Natural killer cell (primary cell): ENCODE results near the gene LIN52. TPM values are rescaled to one million over a fixed set of nuclear protein-coding genes. Genes with fewer than 3 reads are reported as not detected.

Experiments used
- ATAC-seq, 3 donors: fragments of 150-1000 bp in 2 of 3; fragments of 200-7000 bp in 1 of 3; cut with Tn5 transposase; 1 replicate in 1 of 3; 2 replicates in 2 of 3; pipeline ENCODE4 v1.10.0; 2021; ENCODE audit warnings: mild to moderate bottlenecking in 2 of 3, moderate library complexity in 2 of 3
- DNase-seq, 2 donors: peaks; one replicate each; pipeline versions ENCODE4 v3.0.0 to v3.0.0-alpha.2; 2013 to 2021; ENCODE audit warnings: mixed read lengths in 1 of 2
- H3K27ac ChIP-seq: one replicate; pipeline ENCODE4 v1.5.1; 2013; ENCODE audit warnings: mild to moderate bottlenecking, low read length
- H3K27me3 ChIP-seq: one replicate; pipeline ENCODE4 v1.6.1; 2013; ENCODE audit warnings: low read length; ENCODE audit not compliant: control insufficient read depth, insufficient read depth
- H3K36me3 ChIP-seq: one replicate; pipeline ENCODE4 v1.6.1; 2013; ENCODE audit warnings: low read length; ENCODE audit not compliant: control insufficient read depth, insufficient read depth
- H3K4me1 ChIP-seq: one replicate; pipeline ENCODE4 v1.6.1; 2013; ENCODE audit warnings: low read length; ENCODE audit not compliant: control insufficient read depth, insufficient read depth
- H3K4me3 ChIP-seq: one replicate; pipeline ENCODE4 v1.5.1; 2013; ENCODE audit warnings: low read length
- H3K9me3 ChIP-seq: one replicate; pipeline ENCODE4 v1.6.1; 2013; ENCODE audit warnings: low read length; ENCODE audit not compliant: control insufficient read depth, insufficient read depth
- H3K27ac Mint-ChIP-seq, 2 donors: one replicate each; pipeline ENCODE4 v1.8.0; 2022; ENCODE audit warnings: mild to moderate bottlenecking in 2 of 2, mixed read lengths in 2 of 2, moderate library complexity in 1 of 2
- H3K27me3 Mint-ChIP-seq, 2 donors: one replicate each; pipeline ENCODE4 v1.8.0; 2022; ENCODE audit warnings: low read depth in 2 of 2, mixed read lengths in 2 of 2
- H3K36me3 Mint-ChIP-seq: one replicate; pipeline ENCODE4 v1.8.0; 2022; ENCODE audit warnings: mixed read lengths
- H3K4me1 Mint-ChIP-seq, 2 donors: one replicate each; pipeline ENCODE4 v1.8.0; 2022; ENCODE audit warnings: mixed read lengths in 2 of 2
- H3K4me3 Mint-ChIP-seq: one replicate; pipeline ENCODE4 v1.8.0; 2022; ENCODE audit warnings: mild to moderate bottlenecking, moderate library complexity, mixed read lengths
- H3K9me3 Mint-ChIP-seq, 2 donors: one replicate each; pipeline ENCODE4 v1.8.0; 2022; ENCODE audit warnings: mixed read lengths in 2 of 2
- WGBS: methylation state at CpG from one replicate; pipeline ENCODE4 v1.1.7; 2013; ENCODE audit warnings: missing lambda C conversion rate; ENCODE audit not compliant: insufficient coverage; 5-methylcytosine and 5-hydroxymethylcytosine counted together
- intact Hi-C: fragments of 100-400 bp; cut with micrococcal nuclease; formaldehyde crosslinking; loops from one replicate; pipeline ENCODE4 v1.14.2; 2022
- total RNA-seq, 4 donors: library from RNA; stranded (reverse); fragments of 120-200 nt in 1 of 4; gene quantifications; one replicate each; pipeline versions ENCODE4 v1.2.3 to v1.2.4, GENCODE V29; 2013 to 2022
- TF ChIP-seq, protein P1 (sequence below): fragments of 200-600 bp; IDR thresholded peaks from one replicate; pipeline ENCODE4 v1.8.0; 2022; ENCODE audit warnings: antibody characterized with exemption

Gene LIN52
- total RNA-seq, 3 donors from 2014 or later (not counting 1 experiment from before 2014, with no cell fraction given), result 10.6 to 15.0 (median 12.8) TPM

DNA sequence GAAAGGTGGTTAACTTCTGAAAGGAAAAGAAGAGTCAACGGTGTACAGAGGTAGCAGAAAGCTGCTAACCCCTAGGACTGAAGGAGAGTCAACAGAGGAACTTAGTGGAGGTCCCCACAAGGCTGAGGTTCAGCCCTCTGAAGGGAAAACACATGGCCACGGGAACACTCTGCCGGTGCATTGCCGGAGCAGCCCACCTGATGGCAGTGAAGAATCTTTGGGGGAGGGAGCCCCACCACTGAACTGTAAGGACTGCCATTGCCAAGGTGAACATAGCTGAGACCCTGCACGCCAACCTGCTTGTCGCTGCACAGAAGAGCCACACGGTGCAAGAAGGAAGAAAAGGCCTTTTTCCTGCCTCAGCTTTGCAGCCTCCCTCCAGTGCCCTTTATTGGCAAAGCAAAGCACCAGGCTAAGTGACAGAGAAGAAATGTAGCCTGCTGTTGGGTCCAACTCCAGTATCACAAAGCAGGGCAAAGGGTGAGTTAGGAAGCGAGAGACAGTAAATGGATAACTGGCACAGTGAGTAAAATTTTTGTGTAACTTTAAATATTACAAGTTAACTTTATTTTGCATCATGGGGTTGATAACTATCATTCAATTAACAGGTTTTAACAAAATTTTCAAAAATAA is 76.9 kb downstream of the LIN52 start:
- H3K4me1 ChIP-seq, result no peaks in the 10 kb centered on the region
- no peaks in the 10 kb centered on the region for H3K36me3 Mint-ChIP-seq
- 91% methylated on average over 7 of the region's 8 CpGs for WGBS
- no peaks in the 10 kb centered on the region for H3K4me1 Mint-ChIP-seq
- no peaks in the 10 kb centered on the region for H3K9me3 Mint-ChIP-seq
- no peaks in the 10 kb centered on the region for H3K9me3 ChIP-seq
- ATAC-seq (no peak), DNase-seq (no peak)
- H3K4me3 ChIP-seq, result no peak overlapping the region
- TF ChIP-seq, protein P1, sequence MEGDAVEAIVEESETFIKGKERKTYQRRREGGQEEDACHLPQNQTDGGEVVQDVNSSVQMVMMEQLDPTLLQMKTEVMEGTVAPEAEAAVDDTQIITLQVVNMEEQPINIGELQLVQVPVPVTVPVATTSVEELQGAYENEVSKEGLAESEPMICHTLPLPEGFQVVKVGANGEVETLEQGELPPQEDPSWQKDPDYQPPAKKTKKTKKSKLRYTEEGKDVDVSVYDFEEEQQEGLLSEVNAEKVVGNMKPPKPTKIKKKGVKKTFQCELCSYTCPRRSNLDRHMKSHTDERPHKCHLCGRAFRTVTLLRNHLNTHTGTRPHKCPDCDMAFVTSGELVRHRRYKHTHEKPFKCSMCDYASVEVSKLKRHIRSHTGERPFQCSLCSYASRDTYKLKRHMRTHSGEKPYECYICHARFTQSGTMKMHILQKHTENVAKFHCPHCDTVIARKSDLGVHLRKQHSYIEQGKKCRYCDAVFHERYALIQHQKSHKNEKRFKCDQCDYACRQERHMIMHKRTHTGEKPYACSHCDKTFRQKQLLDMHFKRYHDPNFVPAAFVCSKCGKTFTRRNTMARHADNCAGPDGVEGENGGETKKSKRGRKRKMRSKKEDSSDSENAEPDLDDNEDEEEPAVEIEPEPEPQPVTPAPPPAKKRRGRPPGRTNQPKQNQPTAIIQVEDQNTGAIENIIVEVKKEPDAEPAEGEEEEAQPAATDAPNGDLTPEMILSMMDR, result no peak
- peaks cover 4% of the 10 kb centered on the region for H3K36me3 ChIP-seq
- intact Hi-C loops, result no loop called here
- H3K27ac Mint-ChIP-seq, result no peak overlapping the region
- no peak overlapping the region for H3K4me3 Mint-ChIP-seq
- H3K27ac ChIP-seq, result no peak overlapping the region
- no peaks in the 10 kb centered on the region for H3K27me3 ChIP-seq
- H3K27me3 Mint-ChIP-seq, result no peaks in the 10 kb centered on the region

DNA sequence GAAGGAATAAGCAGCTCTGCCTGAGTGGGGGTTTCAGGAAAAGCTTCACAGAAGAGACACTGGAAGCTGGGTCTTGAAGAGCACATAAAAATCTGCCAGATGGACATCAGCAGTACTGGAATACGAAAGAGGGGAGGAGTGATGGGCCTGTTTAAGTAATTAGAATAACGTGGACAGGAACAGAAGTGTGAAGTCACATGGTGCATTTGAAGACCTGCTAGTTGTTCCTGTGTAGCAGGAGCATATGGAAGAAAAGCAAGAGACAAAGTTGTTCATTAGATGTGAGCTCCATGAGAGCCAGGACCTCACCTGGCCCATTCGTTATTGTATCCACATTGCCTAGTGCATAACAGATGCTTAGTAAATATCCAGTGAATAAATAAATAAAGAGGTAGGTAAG is 85.2 kb downstream of the LIN52 start:
- Histone ChIP-seq H3K27me3 (no peaks in the 10 kb centered on the region), H3K36me3 (no peaks in the 10 kb centered on the region), H3K4me3 (no peak overlapping the region), H3K4me1 (no peaks in the 10 kb centered on the region), H3K27ac (no peak overlapping the region), H3K9me3 (no peaks in the 10 kb centered on the region)
- no peaks in the 10 kb centered on the region for H3K4me1 Mint-ChIP-seq
- TF ChIP-seq, protein P1, result no peak
- 82% methylated on average over 3 of the region's 3 CpGs for WGBS
- no peaks in the 10 kb centered on the region for H3K36me3 Mint-ChIP-seq
- no peak overlapping the region for H3K27ac Mint-ChIP-seq
- no peak for ATAC-seq
- H3K4me3 Mint-ChIP-seq, result no peak overlapping the region
- no peaks in the 10 kb centered on the region for H3K9me3 Mint-ChIP-seq
- no peak for DNase-seq
- intact Hi-C loops, result no loop called here
- H3K27me3 Mint-ChIP-seq, result no peaks in the 10 kb centered on the region

DNA sequence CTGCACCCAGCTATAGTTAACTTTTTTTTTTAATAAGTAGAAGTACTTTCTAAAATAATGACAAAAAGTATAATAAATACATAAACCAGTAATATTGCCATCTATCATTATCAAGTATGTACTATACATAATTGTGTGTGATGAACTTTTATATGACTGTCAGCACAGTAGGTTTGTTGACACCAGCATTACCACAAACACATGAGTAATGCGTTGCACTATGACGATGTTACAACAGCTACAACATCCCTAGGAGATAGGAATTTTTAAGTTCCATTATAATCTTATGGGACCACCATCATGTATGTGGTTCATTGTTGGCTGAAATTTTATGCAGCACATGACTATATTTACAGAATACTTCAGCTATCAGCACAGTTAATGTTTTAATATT is 91.6 kb downstream of the LIN52 start:
- intact Hi-C loops, result no loop called here
- no peaks in the 10 kb centered on the region for H3K4me1 Mint-ChIP-seq
- Histone ChIP-seq H3K36me3 (no peaks in the 10 kb centered on the region), H3K4me3 (no peak overlapping the region), H3K4me1 (no peaks in the 10 kb centered on the region), H3K9me3 (no peaks in the 10 kb centered on the region), H3K27ac (no peak overlapping the region), H3K27me3 (no peaks in the 10 kb centered on the region)
- WGBS, result no CpG with 5 or more reads among the region's 2 CpGs
- DNase-seq, result no peak
- no peaks in the 10 kb centered on the region for H3K27me3 Mint-ChIP-seq
- H3K4me3 Mint-ChIP-seq, result no peak overlapping the region
- no peaks in the 10 kb centered on the region for H3K9me3 Mint-ChIP-seq
- no peak for ATAC-seq
- H3K36me3 Mint-ChIP-seq, result no peaks in the 10 kb centered on the region
- H3K27ac Mint-ChIP-seq, result no peak overlapping the region
- TF ChIP-seq, protein P1, result no peak

DNA sequence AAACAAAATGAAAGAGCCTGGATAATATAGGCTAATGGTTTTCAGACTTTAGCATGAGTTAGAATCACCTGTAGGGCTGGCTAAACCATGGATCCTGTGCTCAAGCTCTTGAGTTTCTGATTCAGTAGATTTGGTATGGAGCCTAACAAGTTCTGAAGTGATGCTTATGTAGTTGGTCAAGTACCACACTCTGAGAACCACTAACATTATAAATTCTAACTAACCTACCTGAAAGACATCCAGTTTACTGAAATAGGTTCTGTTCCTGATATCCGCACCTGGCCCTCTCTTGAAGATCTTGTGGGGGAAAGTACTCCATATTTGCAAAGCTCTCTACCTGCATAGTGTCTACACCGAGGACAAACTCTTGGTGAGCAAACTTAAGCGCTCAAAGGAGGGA is 95.1 kb downstream of the LIN52 start:
- H3K27ac Mint-ChIP-seq, result no peak overlapping the region
- DNase-seq, result no peak
- ATAC-seq, result no peak
- no peak overlapping the region for H3K4me3 ChIP-seq
- no peaks in the 10 kb centered on the region for H3K9me3 Mint-ChIP-seq
- no peaks in the 10 kb centered on the region for H3K36me3 ChIP-seq
- H3K36me3 Mint-ChIP-seq, result no peaks in the 10 kb centered on the region
- no peaks in the 10 kb centered on the region for H3K4me1 ChIP-seq
- H3K4me3 Mint-ChIP-seq, result no peak overlapping the region
- H3K4me1 Mint-ChIP-seq, result no peaks in the 10 kb centered on the region
- no peaks in the 10 kb centered on the region for H3K27me3 ChIP-seq
- H3K27ac ChIP-seq, result no peak overlapping the region
- TF ChIP-seq, protein P1, result no peak
- H3K27me3 Mint-ChIP-seq, result no peaks in the 10 kb centered on the region
- 100% methylated on average over 3 of the region's 3 CpGs for WGBS
- intact Hi-C loops, result no loop called here
- H3K9me3 ChIP-seq, result no peaks in the 10 kb centered on the region
